GM12891 (cell line): Measurements from ENCODE around the gene ARAP2.

Experiments
- POLR2A ChIP-seq: IDR thresholded peaks from 2 replicates; pipeline ENCODE4 v1.6.1; 2011; ENCODE audit warnings: low read depth, low read length, control low read depth
- POLR2AphosphoS5 ChIP-seq: IDR thresholded peaks from 2 replicates; pipeline ENCODE4 v1.6.1; 2011; ENCODE audit warnings: low read depth, low read length, control low read depth
- SPI1 ChIP-seq: IDR thresholded peaks from 2 replicates; pipeline ENCODE4 v1.6.1; 2011; ENCODE audit warnings: low read depth, low read length, control low read depth

DNA sequence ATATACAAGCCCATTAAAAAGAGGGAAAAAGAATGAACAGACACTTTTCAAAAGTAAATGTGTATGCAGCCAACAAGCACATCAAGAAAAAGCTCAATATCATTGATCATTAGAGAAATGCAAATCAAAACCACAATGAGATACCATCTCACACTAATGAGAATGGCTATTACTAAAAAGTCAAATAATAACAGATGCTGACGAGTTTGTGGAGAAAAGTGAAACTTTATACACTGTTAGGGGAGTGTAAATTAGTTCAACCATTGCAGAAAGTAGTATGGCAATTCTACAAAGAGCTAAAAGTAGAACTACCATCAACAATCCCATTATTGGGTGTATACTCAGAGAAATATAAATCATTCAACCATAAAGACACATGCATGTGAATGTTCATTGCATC, 203.0 kb downstream of the ARAP2 start:
- TF ChIP-seq POLR2A (no peak), SPI1 (no peak), POLR2AphosphoS5 (no peak)
